Hepatocyte (in vitro differentiated cells): ENCODE results near the gene EPHB2.

Source experiments
- CTCF ChIP-seq: fragments of 200-600 bp; sonication (generic); IDR thresholded peaks from 2 replicates; pipeline ENCODE4 v1.5.1; 2016; ENCODE audit warnings: antibody characterized with exemption, mild to moderate bottlenecking; ENCODE audit not compliant: poor library complexity
- EZH2 ChIP-seq: fragments of 200-600 bp; sonication (generic); IDR thresholded peaks from 2 replicates; pipeline ENCODE4 v1.6.1; 2016; ENCODE audit warnings: antibody characterized with exemption, mild to moderate bottlenecking, borderline replicate concordance

GRCh38 chr1:22755641-22756040 lies 45.0 kb downstream of the EPHB2 start:
- TF ChIP-seq CTCF (no peak), EZH2 (no peak)
